SK-N-SH treated with all-trans-retinoic acid at 6 μM for 48 hours (cell line): ENCODE measurements around the gene KCNK5.

Experiments used
- ARNTL ChIP-seq: fragments of 450-650 bp; formaldehyde crosslinking; IDR thresholded peaks from 2 replicates; pipeline ENCODE4 v1.5.0; 2020; ENCODE audit warnings: low read depth, mild to moderate bottlenecking, moderate library complexity, borderline replicate concordance
- BACH2 ChIP-seq: fragments of 250-450 bp; sonication (Bioruptor Pico); IDR thresholded peaks from 2 replicates; pipeline ENCODE4 v1.9.0; 2021; ENCODE audit warnings: mild to moderate bottlenecking, borderline replicate concordance
- ISL1 ChIP-seq: fragments of 250-450 bp; sonication (Bioruptor Pico); IDR thresholded peaks from 2 replicates; pipeline ENCODE4 v2.1.2; 2022; ENCODE audit warnings: mild to moderate bottlenecking, moderate library complexity
- PPARA ChIP-seq: fragments of 250-450 bp; sonication (Bioruptor Pico); IDR thresholded peaks from 2 replicates; pipeline ENCODE4 v1.5.0; 2020; ENCODE audit warnings: mild to moderate bottlenecking, borderline replicate concordance
- RARB ChIP-seq: fragments of 250-450 bp; sonication (Bioruptor Pico); IDR thresholded peaks from 2 replicates; pipeline ENCODE4 v1.8.0; 2021; ENCODE audit warnings: mild to moderate bottlenecking, moderate library complexity
- SNAI2 ChIP-seq: fragments of 250-450 bp; sonication (Bioruptor Pico); IDR thresholded peaks from 2 replicates; pipeline ENCODE4 v1.5.0; 2020; ENCODE audit warnings: mild to moderate bottlenecking, moderate library complexity
- TCF4 ChIP-seq: fragments of 250-450 bp; sonication (Bioruptor Pico); IDR thresholded peaks from 2 replicates; pipeline ENCODE4 v1.8.0; 2021; ENCODE audit warnings: mild to moderate bottlenecking, moderate library complexity, borderline replicate concordance
- TOX ChIP-seq: fragments of 250-450 bp; sonication (Bioruptor Pico); IDR thresholded peaks from 2 replicates; pipeline ENCODE4 v1.8.0; 2021; ENCODE audit warnings: mild to moderate bottlenecking, moderate library complexity, borderline replicate concordance
- ZFP3 ChIP-seq: fragments of 250-450 bp; sonication (Bioruptor Pico); IDR thresholded peaks from 2 replicates; pipeline ENCODE4 v1.5.0; 2020; ENCODE audit warnings: mild to moderate bottlenecking, moderate library complexity
- ZNF565 ChIP-seq: fragments of 450-650 bp; formaldehyde crosslinking; conservative IDR thresholded peaks from 2 replicates; pipeline ENCODE4 v1.5.0; 2020; ENCODE audit warnings: low read depth, mild to moderate bottlenecking, moderate library complexity
- ZNF8 ChIP-seq: fragments of 450-650 bp; formaldehyde crosslinking; IDR thresholded peaks from 2 replicates; pipeline ENCODE4 v1.5.0; 2020; ENCODE audit warnings: mild to moderate bottlenecking, moderate library complexity
- TF ChIP-seq, protein P1 (sequence below): fragments of 250-450 bp; sonication (Bioruptor Pico); IDR thresholded peaks from 2 replicates; pipeline ENCODE4 v1.8.0; 2020; ENCODE audit warnings: mild to moderate bottlenecking, moderate library complexity, borderline replicate concordance
- TF ChIP-seq, protein P2 (sequence below): fragments of 250-450 bp; sonication (Bioruptor Pico); IDR thresholded peaks from 2 replicates; pipeline ENCODE4 v1.8.0; 2021; ENCODE audit warnings: low read depth, mild to moderate bottlenecking, moderate library complexity, borderline replicate concordance
- TF ChIP-seq, protein P3 (sequence below): fragments of 250-450 bp; sonication (Bioruptor Pico); IDR thresholded peaks from 2 replicates; pipeline ENCODE4 v1.5.0; 2020; ENCODE audit warnings: mild to moderate bottlenecking, moderate library complexity

DNA sequence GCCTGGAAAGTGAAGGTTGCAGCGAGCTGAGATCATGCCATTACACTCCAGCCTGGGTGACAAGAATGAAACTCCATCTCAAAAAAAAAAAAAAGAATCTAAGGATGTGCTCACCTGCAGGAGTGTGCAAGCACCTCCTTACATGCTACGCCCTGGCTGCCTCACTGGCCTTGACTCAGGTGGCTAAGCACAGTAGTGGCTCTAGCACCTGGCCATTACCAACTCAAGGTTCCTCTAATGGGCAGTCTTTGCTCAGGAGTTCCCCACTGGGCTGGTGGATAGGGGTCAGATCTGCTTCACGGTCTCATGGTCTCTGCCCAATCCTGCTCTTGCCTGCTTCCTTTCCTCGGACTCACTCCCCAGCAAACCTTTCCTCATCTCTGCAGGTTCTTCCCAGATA is 45.2 kb upstream of the KCNK5 start:
- TF ChIP-seq, protein P1, sequence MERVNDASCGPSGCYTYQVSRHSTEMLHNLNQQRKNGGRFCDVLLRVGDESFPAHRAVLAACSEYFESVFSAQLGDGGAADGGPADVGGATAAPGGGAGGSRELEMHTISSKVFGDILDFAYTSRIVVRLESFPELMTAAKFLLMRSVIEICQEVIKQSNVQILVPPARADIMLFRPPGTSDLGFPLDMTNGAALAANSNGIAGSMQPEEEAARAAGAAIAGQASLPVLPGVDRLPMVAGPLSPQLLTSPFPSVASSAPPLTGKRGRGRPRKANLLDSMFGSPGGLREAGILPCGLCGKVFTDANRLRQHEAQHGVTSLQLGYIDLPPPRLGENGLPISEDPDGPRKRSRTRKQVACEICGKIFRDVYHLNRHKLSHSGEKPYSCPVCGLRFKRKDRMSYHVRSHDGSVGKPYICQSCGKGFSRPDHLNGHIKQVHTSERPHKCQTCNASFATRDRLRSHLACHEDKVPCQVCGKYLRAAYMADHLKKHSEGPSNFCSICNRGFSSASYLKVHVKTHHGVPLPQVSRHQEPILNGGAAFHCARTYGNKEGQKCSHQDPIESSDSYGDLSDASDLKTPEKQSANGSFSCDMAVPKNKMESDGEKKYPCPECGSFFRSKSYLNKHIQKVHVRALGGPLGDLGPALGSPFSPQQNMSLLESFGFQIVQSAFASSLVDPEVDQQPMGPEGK (CRISPR knock-in tag), result no peak
- TF ChIP-seq ZNF8 (CRISPR knock-in tag), result no peak
- TF ChIP-seq ARNTL (CRISPR knock-in tag), result no peak
- TF ChIP-seq TCF4 (CRISPR knock-in tag), result no peak
- no peak for TF ChIP-seq PPARA (CRISPR knock-in tag)
- TF ChIP-seq, protein P2, sequence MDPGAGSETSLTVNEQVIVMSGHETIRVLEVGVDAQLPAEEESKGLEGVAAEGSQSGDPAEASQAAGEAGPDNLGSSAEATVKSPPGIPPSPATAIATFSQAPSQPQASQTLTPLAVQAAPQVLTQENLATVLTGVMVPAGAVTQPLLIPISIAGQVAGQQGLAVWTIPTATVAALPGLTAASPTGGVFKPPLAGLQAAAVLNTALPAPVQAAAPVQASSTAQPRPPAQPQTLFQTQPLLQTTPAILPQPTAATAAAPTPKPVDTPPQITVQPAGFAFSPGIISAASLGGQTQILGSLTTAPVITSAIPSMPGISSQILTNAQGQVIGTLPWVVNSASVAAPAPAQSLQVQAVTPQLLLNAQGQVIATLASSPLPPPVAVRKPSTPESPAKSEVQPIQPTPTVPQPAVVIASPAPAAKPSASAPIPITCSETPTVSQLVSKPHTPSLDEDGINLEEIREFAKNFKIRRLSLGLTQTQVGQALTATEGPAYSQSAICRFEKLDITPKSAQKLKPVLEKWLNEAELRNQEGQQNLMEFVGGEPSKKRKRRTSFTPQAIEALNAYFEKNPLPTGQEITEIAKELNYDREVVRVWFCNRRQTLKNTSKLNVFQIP (CRISPR knock-in tag), result no peak
- TF ChIP-seq, protein P3, sequence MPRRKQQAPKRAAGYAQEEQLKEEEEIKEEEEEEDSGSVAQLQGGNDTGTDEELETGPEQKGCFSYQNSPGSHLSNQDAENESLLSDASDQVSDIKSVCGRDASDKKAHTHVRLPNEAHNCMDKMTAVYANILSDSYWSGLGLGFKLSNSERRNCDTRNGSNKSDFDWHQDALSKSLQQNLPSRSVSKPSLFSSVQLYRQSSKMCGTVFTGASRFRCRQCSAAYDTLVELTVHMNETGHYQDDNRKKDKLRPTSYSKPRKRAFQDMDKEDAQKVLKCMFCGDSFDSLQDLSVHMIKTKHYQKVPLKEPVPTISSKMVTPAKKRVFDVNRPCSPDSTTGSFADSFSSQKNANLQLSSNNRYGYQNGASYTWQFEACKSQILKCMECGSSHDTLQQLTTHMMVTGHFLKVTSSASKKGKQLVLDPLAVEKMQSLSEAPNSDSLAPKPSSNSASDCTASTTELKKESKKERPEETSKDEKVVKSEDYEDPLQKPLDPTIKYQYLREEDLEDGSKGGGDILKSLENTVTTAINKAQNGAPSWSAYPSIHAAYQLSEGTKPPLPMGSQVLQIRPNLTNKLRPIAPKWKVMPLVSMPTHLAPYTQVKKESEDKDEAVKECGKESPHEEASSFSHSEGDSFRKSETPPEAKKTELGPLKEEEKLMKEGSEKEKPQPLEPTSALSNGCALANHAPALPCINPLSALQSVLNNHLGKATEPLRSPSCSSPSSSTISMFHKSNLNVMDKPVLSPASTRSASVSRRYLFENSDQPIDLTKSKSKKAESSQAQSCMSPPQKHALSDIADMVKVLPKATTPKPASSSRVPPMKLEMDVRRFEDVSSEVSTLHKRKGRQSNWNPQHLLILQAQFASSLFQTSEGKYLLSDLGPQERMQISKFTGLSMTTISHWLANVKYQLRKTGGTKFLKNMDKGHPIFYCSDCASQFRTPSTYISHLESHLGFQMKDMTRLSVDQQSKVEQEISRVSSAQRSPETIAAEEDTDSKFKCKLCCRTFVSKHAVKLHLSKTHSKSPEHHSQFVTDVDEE (CRISPR knock-in tag), result no peak
- TF ChIP-seq ZFP3 (CRISPR knock-in tag), result no peak
- no peak for TF ChIP-seq ISL1 (CRISPR knock-in tag)
- TF ChIP-seq SNAI2 (CRISPR knock-in tag), result no peak
- TF ChIP-seq ZNF565 (CRISPR knock-in tag), result no peak
- no peak for TF ChIP-seq TOX (CRISPR knock-in tag)
- no peak for TF ChIP-seq RARB
- no peak for TF ChIP-seq BACH2 (CRISPR knock-in tag)
